ACHN (cell line): ENCODE data around the gene ZSCAN2.

Source experiments
- DNase-seq: peaks from one replicate; pipeline ENCODE4 v3.0.0-alpha.2; 2015
- in situ Hi-C: cut with HindIII; loops from 2 replicates; pipeline ENCODE4 v1.10.0; 2017; ENCODE audit warnings: low sequenced_read_pairs, low pct_ligation_motif_present, low pct_unique_long_range_greater_than_20kb

ZSCAN2 gene

DNA sequence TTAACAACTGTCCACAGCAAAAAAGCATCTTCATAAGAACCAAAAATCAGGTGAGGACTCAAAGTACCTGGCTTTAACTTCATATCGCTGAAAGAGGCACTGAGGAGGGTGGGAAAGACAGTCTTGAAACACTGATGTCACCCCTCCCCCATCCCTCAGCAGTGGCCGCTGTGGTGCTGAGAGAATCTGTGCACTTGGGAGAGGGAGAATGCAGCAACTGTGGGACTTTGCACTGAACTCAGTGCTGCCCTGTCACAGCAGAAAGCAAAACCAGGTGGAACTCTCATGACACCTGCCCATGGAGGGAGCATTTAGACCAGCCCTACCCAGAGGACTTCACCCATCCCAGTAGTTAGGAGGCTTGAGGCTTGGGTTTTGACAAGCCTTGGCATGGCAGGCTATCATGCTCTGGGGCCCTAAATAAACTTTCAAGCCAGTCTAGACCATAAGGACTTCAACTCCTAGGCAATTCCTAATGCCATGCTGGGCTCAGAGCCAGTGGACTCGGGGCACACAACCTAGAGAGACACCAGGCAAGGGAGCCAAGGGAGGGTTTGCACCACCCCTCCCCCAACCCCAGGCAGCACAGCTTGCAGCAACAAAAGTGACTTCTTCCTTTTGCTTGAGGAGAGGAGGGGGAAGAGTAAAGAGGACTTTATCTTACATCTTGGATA is 6.1 kb upstream of the ZSCAN2 start:
- no peak for DNase-seq
- in situ Hi-C loops = no loop called here

DNA sequence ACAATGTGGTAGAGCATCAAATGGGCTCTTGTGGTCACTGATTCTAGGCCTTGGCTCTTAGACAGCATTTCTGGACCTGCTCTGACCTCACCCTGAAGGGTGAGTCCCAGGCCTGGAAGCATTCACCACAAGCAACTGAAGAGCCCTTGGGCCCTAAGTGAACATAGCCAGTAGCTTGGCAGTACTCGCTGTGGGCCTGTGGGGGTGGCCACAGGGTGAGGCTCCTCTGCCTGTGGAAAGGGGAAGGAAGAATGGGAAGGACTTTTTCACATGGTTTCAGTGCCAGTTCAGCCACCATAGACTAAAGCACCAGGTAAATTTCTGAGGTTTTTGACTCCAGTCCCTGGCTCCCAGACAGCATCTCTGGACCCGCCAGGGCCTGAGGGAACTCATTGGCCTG is 5.1 kb upstream of the ZSCAN2 start:
- no peak for DNase-seq
- in situ Hi-C loops = no loop called here

DNA sequence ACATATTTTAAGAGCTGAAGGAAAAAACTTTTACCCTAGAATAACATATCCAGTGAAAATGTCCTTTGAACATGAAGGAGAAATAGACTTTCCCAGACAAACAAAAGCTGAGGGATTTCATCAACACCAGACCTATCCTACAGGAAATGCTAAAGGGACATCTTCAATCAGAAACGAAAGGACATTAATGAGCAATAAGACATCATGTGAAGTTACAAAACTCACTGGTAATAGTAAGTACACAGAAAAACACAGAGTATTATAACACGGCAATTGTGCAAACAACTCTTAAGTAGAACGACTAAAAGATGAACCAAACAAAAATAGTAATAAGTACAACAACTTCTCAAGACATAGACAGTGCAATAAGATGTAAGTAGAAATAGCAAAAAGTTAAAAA is 3.5 kb upstream of the ZSCAN2 start:
- DNase-seq = no peak
- in situ Hi-C loops = no loop called here

DNA sequence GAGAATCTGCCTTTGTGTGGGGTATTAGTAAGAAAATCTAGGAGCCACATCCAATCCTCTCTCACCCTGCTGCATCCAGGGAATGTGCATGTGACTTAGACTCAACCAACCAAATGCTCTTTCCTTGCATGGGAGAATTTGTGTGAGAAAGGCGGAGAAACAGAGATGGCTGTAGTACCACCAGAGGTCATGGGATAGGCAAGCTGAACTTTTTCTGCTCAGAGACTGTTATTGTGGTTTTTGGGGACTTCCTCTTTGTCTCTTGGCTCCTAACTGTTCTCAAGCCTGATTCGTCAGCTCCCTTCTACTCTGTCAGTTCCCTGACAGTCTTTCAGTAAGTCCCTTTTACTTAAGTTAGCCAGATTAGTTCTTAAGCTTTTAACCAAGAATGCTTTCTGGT is 2.6 kb upstream of the ZSCAN2 start:
- in situ Hi-C loops = no loop called here
- DNase-seq = peak; percentile 24

DNA sequence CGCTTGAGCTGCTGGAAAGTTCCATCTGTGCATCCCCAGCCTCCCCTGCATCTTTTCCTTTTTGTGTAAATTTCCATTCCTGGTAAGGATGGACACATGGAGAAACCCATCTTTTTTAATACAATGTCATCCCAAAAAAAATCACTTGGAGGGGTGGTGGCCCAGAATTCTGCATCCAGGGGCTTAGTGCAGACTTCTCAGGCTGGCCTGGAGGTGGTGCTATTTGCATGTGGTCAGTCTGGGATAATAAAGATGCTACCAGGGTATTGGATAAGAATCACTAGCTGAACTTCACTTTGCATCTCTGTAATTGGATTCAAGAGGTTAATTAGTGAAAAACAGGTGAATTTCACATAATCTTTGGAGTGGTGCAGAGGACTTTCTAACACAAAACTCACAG is 1.8 kb upstream of the ZSCAN2 start:
- DNase-seq = peak; percentile 54
- in situ Hi-C loops = no loop called here

DNA sequence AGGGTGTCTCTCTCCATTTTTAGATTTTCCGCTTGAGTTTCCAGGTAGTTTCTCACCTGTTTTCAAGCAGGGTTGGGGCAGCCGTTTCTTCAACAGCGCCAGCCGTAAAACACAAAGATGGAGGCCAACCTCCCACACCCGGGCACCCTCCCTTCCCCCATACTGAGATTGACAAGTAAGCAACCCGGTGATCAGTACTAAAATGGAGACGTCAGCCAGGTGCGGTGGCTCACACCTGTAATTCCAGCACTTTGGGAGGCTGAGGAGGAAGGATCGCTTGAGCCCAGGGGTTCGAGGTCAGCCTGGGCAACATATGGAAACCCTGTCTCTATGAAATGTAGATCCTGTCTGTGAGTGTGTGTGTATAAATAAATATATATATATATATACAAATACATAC is 903 bp upstream of the ZSCAN2 start:
- in situ Hi-C loops = no loop called here
- DNase-seq = no peak

DNA sequence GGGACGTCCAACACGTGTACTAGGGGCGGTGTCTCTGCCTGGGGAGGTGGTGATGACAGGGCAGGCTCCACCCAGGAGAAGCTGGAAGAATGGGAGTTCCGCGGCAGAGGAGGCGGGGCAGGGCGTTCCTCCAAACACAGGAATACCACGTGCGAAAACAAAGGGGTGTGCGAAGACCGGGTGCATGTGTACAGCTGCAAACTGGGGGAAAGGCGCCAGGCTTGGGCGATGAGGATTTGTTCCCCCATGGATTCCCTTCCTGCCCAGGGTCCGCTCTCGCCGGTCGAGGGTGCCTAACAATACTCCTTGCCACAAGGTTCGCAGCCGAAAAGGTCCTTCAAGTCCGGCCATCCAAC is 500 bp upstream of the ZSCAN2 start:
- peak; percentile 77 for DNase-seq
- in situ Hi-C loops = no loop called here

DNA sequence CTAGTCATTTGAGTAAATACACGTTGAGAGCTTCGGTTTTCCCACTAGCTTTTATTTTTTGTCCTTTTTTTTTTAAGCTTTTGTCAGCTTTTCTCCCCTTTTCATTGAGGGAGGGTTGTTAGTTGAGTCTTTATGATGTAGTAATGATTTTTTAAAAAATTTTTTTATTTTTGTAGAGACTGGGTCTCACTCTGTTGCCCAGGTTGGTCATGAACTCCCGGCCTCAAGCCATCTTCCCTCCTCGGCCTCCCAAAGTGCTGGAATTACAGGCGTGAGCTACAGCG is 688 bp downstream of the ZSCAN2 start:
- no peak for DNase-seq
- in situ Hi-C loops = no loop called here

DNA sequence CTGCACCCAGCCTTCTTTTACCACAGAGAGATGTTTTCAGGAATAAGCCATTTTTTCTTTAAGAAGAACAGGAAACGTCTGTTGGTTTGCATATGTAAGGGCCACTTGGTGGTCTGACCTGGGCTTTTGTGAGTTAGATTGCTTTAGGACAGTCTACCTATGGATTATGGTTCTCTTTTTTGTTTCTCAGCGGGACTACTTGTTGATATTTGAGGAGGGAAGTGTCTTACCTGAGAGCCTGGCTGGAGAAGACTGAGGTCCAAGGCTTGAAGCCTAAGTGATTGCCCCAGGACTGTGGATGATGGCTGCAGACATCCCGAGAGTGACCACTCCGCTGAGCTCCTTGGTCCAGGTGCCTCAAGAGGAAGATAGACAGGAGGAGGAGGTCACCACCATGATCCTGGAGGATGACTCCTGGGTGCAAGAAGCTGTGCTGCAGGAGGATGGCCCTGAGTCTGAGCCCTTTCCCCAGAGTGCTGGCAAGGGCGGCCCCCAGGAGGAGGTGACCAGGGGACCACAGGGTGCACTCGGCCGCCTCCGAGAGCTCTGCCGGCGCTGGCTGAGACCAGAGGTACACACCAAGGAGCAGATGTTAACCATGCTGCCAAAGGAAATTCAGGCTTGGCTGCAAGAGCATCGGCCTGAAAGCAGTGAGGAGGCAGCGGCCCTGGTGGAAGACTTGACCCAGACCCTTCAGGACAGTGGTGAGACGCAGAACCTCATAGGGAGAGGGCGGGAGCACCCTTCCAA is 3.0 kb downstream of the ZSCAN2 start:
- no peak for DNase-seq
- in situ Hi-C loops = no loop called here

DNA sequence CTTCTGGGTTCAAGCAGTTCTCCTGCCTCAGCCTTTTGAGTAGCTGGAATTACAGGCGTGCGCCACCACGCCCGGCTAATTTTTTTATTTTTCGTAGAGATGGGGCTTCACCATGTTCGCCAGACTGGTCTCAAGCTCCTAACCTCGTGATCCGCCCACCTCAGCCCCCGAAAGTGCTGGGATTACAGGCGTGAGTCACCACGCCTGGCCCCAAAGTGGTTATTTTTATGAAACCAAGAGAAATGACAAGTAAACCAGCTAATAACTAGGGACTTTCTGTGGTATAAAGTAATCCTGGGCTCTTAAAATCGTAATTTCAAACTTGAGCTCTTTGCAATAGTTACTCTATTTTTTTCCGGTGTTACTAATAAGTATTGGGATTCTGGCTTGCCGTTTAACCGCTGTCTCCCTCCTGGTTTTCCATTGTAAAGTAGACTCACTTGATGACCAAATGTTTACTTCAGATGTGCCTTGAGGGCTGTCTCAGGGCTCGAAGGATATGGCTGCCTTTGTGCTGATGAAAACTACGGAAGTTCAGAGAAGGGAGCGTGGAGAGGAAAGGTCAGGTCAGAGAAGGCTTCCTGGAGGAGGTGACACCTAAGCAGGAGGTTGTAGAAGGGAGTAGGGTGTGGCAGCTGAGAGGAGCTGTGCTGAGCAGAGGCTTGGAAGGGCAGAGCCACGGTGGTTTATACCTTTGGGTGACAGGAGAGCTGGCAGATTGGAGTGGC is 4.2 kb downstream of the ZSCAN2 start:
- no peak for DNase-seq
- in situ Hi-C loops = no loop called here

DNA sequence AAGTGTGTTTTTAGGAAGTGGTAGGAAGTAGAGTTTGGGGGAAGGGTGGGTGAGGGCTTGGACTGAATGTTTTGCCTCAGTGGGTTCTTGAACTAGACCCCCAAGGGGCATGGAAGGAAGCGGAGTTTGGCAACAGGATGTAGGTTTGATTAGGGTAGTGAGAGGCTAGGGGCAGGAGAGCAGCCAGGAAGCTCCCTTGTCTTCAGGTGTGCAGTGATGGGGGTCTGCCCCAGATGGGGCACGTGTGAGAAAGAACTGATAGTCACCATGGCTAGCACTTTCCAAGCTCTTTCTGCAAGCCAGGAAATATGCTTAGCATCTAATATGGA is 4.7 kb downstream of the ZSCAN2 start:
- DNase-seq = no peak
- in situ Hi-C loops = no loop called here

DNA sequence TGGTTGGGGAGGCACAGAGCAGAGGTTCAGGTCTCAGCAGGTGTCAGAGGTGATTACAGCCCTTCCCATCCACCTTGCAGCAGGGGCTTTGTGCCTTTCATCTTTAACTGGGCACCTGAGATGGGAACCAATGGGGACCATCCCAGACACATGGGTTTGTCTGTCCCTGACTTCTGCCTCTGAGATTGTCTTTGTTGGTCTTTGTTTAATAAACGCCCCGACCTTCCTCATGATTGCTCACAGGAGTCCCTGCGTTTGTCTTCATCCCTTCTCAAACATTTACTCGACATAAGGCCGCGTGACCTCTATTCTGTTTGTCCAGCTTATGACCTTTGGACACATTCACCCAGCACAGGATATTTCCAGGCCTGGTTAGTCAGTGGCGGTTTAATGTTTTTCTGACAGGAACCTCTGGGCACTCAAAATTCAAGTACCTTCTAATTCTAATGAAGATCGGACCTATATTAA is 5.9 kb downstream of the ZSCAN2 start:
- DNase-seq = no peak

DNA sequence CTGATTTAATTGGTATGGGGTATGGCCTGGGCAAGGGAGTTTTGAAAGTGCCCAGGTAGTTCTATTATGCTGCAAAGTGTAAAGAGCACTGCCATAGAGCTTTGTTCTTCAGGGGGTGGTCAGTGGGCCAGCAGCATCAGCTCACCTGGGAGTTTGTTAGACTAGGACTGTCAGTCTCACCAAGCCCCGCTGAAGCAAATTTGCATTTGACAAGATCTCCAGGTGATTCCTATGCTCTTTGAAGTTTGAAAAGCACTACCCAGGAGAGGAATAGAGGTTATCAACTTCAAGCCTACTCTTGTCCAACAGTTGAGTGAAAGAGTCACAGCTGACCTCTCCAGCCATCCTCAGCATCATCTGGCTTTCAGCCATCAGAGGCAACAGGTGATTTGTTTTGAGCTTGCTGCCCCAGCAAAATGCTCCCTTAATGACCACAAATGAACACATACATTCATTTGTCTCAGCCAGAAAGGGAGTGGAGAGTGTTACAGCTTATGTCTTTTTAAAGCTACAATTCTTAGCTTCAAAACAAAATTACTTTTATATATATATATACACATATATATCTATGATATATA is 8.0 kb downstream of the ZSCAN2 start:
- in situ Hi-C loops = no loop called here
- DNase-seq = no peak

More for the DNA sequence above, 5.9 kb downstream of the ZSCAN2 start:
- in situ Hi-C loops = no loop called here

DNA sequence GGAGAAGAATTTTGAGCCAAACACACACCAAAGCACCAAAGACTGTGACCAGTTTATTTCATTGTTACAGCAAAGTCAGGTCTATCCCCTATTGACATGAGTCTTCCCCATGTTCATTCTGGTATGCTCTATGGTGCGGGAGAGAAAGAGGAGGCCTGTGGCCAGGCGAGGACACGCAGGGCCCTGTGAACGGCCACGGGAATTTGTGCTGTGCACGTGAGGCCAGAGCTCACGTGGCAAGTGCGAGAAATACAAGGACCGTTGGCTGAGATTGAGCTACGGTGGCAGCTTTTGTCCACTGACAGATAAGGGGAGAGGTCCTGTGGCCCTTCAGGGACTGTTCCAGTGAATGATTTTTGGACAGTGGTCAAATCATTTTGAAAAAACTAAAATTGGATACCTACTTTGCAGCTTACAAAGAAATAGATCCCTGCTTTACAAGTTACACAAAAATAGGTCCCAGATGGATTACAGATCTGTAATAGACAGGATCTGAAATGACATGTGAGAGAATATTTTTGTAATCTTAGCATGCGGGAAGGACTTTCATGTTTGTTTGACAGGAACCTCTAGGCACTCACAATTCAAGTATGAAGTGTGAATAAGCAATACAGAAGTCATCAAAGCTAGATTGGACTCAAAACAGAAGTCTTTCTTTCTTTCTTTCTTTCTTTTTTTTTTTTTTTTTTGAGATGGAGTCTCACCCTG is 9.2 kb downstream of the ZSCAN2 start:
- DNase-seq = no peak
- in situ Hi-C loops = no loop called here

DNA sequence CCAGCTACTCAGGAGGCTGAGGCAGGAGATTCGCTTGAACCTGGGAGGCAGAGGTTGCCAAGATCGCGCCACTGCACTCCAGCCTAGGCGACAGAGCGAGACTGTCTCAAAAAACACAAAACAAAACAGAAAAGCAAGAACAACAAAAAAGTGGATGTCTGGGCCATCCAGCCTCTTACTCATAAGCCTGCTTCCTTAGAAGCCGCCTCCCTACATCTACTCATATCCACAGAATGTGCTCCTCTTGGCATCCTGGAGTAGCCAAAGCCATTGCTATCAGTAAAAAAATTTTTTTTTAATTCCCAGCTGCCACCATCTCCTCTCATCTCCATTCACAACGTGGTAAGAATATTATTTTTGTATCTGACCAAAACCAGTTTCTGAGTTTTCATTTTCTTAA is 10.8 kb downstream of the ZSCAN2 start:
- in situ Hi-C loops = no loop called here
- no peak for DNase-seq

DNA sequence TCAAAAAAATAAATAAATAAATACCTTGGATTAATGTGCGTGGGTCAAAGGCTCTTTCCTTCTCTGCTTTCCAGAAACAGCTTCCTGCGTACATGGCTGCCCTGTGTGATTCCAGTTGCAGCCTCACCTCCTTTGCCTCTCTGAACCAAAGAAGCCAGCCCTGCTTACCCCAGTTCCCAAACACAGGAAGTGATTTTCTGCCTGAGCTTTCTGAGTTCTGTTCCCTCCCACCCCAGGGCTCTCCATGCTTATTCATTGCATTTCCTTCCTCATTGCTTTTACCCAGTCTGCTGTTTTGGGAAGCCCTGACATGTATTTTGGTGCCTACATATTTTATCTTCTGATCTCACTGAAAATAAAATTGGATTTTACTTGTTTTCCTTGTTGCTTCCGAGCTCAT is 15.4 kb downstream of the ZSCAN2 start:
- DNase-seq = no peak
- in situ Hi-C loops = no loop called here

DNA sequence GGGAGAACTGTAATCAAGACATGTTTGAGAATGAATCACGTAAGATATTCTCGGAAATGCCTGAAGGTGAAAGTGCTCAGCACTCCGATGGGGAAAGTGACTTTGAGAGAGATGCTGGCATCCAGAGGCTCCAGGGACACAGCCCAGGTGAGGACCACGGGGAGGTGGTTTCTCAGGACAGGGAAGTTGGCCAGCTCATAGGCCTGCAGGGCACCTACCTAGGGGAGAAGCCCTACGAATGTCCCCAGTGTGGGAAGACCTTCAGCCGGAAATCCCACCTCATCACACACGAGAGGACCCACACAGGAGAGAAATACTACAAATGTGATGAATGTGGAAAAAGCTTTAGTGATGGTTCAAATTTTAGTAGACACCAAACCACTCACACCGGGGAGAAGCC is 19.8 kb downstream of the ZSCAN2 start:
- DNase-seq = no peak
- in situ Hi-C loops = no loop called here

DNA sequence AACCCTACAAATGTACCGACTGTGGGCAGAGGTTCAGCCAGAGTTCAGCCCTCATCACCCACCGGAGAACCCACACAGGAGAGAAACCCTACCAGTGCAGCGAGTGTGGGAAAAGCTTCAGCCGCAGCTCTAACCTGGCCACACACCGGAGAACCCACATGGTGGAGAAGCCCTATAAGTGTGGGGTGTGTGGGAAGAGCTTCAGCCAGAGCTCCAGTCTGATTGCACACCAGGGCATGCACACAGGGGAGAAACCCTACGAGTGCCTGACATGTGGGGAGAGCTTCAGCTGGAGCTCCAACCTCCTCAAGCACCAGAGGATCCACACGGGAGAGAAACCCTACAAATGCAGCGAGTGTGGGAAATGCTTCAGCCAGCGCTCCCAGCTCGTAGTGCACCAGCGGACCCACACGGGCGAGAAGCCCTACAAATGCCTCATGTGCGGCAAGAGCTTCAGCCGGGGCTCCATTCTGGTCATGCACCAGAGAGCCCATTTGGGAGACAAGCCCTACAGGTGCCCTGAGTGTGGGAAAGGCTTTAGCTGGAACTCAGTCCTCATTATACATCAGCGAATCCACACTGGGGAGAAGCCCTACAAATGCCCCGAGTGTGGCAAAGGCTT is 20.7 kb downstream of the ZSCAN2 start:
- in situ Hi-C loops = no loop called here
- DNase-seq = no peak

DNA sequence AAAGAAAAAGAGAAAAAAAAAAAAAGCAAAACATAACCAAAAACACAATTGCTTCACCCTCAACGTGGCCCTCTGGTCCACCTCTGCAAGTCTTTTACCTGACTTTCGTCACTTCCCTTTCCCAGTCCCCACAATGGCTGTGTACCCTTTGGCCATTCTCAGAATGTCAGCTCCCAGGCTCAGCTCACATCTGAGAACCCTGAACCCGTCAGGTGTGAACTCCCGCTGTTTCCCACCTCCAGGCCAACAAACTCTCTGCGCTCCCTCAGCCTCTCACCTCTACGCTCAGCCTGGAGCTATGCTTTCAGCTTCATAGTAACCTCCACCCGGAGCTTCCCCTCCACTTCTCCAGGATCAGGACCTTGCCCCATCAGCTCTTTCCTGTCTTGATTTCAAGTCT is 23.6 kb downstream of the ZSCAN2 start:
- in situ Hi-C loops = no loop called here
- DNase-seq = no peak
